Kidney epithelial cell (primary cell): Measurements from ENCODE around the gene PXDN. TPM values are rescaled to one million over a fixed set of nuclear protein-coding genes. Genes with fewer than 3 reads are reported as not detected.

Source experiments
- DNase-seq: peaks from one replicate; pipeline ENCODE4 v3.0.0-alpha.2; 2010; ENCODE audit warnings: low read depth
- H3K27me3 ChIP-seq: 2 replicates; pipeline ENCODE4 v1.6.0; 2011; ENCODE audit warnings: low read length; ENCODE audit not compliant: control insufficient read depth, insufficient read depth
- H3K36me3 ChIP-seq: 2 replicates; pipeline ENCODE4 v1.5.1; 2011; ENCODE audit warnings: low read length; ENCODE audit not compliant: control insufficient read depth, insufficient read depth
- H3K4me3 ChIP-seq: 2 replicates; pipeline ENCODE4 v1.5.1; 2011; ENCODE audit warnings: low read depth, mild to moderate bottlenecking, control low read depth, low read length
- CTCF ChIP-seq: IDR thresholded peaks from 2 replicates; pipeline ENCODE4 v1.5.1; 2011; ENCODE audit warnings: mild to moderate bottlenecking, moderate library complexity, low read length, control low read depth, inconsistent platforms; ENCODE audit not compliant: insufficient read depth, poor library complexity, severe bottlenecking
- total RNA-seq: library from RNA; depleted of rRNA; stranded (reverse); fragments of >200 nt; gene quantifications from 2 replicates; pipeline ENCODE4 v1.2.3, GENCODE V29; 2015

PXDN gene
- total RNA-seq, 1 donor from 2014 or later, result 287 TPM

GRCh38 chr2:1606046-1606400 lies 138.3 kb downstream of the PXDN start:
- no peaks in the 10 kb centered on the region for H3K27me3 ChIP-seq
- no peak for TF ChIP-seq CTCF
- DNase-seq, result no peak
- no peak overlapping the region for H3K4me3 ChIP-seq
- H3K36me3 ChIP-seq, result no peaks in the 10 kb centered on the region

- Histone ChIP-seq H3K36me3 (no peaks in the 10 kb centered on the region), H3K27me3 (no peaks in the 10 kb centered on the region), H3K4me3 (no peak overlapping the region)
- no peak for DNase-seq
- TF ChIP-seq CTCF, result no peak
These were observed 138.9 kb downstream of the PXDN start for GRCh38 chr2:1605102-1606045.

GRCh38 chr2:1603521-1603920 lies 140.8 kb downstream of the PXDN start:
- DNase-seq, result no peak
- Histone ChIP-seq H3K4me3 (no peak overlapping the region), H3K27me3 (no peaks in the 10 kb centered on the region), H3K36me3 (no peaks in the 10 kb centered on the region)
- no peak for TF ChIP-seq CTCF

GRCh38 chr2:1603059-1603458 lies 141.3 kb downstream of the PXDN start:
- no peak for DNase-seq
- Histone ChIP-seq H3K4me3 (no peak overlapping the region), H3K27me3 (no peaks in the 10 kb centered on the region), H3K36me3 (no peaks in the 10 kb centered on the region)
- TF ChIP-seq CTCF, result no peak

GRCh38 chr2:1602278-1603010 lies 141.9 kb downstream of the PXDN start:
- no peaks in the 10 kb centered on the region for H3K27me3 ChIP-seq
- DNase-seq, result no peak
- TF ChIP-seq CTCF, result no peak

More at GRCh38 chr2:1602278-1603010, 141.9 kb downstream of the PXDN start:
- Histone ChIP-seq H3K4me3 (no peak overlapping the region), H3K36me3 (no peaks in the 10 kb centered on the region)
